Omental fat pad (tissue), 4 donors: ENCODE data around the gene GTF3A. TPM values are rescaled to one million over a fixed set of nuclear protein-coding genes. Genes with fewer than 3 reads are reported as not detected.

ENCODE experiments used
- ATAC-seq: fragments of 150-250 bp; one replicate; pipeline ENCODE4 v1.9.1; 2016; ENCODE audit warnings: mild to moderate bottlenecking, moderate library complexity; ENCODE audit not compliant: low FRiP score
- DNase-seq: peaks from one replicate; pipeline ENCODE4 v3.0.0-alpha.2; 2019; ENCODE audit warnings: low spot score
- small RNA-seq: library from RNA; depleted of rRNA; stranded (forward); fragments of <200 nt; gene quantifications from one replicate; pipeline ENCODE3, GENCODE V24; 2016
- total RNA-seq, 4 donors: library from RNA; depleted of rRNA; stranded (reverse); fragments of >200 nt; gene quantifications; one replicate each; pipeline ENCODE4 v1.1.0, GENCODE V29; 2016
- TF ChIP-seq, protein P1 (sequence below), 3 donors: fragments of 450-650 bp; IDR thresholded peaks; one replicate each; pipeline ENCODE4 v1.5.1; 2016 to 2017; ENCODE audit warnings: antibody characterized with exemption in 3 of 3, mild to moderate bottlenecking in 3 of 3, moderate library complexity in 2 of 3

GTF3A gene
- total RNA-seq, 4 donors from 2014 or later = 129 to 170 (median 147) TPM

DNA sequence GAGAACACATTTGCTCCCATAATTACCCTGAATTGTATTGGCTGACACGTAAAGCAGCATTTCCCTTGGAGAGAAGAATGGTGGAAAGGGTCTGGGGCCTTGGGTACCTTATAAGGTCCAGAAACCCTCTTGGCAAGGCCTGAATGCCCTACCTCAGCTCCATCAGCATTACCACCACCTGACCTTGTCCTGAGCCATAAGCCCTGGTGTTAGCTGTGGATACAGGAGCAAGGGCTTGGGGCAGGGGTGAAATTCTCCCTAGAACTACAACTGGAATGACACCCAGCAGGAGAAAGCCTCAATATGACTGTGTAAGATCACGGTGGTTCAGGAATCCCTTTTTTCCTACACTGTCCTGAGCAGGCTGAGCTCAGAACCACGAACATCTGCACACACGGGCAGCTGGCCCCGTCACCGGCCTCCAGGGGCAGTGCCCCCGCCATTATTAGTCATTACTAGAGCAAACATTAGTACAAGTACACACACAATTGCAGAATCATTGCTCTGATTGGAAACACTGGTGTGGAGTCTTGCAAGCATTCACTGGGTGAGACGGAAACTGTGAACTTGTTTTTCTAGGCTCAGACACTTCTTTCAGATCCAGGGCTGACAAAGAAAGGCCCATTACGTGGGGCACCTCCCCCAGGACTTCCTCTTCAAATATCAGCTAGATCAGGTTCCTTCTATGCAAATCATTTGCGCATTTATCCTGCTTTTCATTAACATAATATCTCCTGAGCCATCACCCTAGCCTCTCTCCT lies 52.7 kb downstream of the GTF3A start:
- TF ChIP-seq, protein P1, sequence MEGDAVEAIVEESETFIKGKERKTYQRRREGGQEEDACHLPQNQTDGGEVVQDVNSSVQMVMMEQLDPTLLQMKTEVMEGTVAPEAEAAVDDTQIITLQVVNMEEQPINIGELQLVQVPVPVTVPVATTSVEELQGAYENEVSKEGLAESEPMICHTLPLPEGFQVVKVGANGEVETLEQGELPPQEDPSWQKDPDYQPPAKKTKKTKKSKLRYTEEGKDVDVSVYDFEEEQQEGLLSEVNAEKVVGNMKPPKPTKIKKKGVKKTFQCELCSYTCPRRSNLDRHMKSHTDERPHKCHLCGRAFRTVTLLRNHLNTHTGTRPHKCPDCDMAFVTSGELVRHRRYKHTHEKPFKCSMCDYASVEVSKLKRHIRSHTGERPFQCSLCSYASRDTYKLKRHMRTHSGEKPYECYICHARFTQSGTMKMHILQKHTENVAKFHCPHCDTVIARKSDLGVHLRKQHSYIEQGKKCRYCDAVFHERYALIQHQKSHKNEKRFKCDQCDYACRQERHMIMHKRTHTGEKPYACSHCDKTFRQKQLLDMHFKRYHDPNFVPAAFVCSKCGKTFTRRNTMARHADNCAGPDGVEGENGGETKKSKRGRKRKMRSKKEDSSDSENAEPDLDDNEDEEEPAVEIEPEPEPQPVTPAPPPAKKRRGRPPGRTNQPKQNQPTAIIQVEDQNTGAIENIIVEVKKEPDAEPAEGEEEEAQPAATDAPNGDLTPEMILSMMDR (IDR thresholded peaks at IDR 0.05) = no peak
- no peak for DNase-seq
- no peak for ATAC-seq

GRCh38 chr13:27481766-27482165 lies 57.3 kb downstream of the GTF3A start:
- ATAC-seq = no peak
- DNase-seq = no peak
- TF ChIP-seq, protein P1 (IDR thresholded peaks at IDR 0.05) = no peak

GRCh38 chr13:27482983-27483382 lies 58.6 kb downstream of the GTF3A start:
- DNase-seq = no peak
- no peak for ATAC-seq
- TF ChIP-seq, protein P1 (IDR thresholded peaks at IDR 0.05) = no peak

GRCh38 chr13:27483421-27483820 lies 59.0 kb downstream of the GTF3A start:
- ATAC-seq (no peak), DNase-seq (no peak)
- TF ChIP-seq, protein P1 (IDR thresholded peaks at IDR 0.05) = no peak

Small RNA genes within 50 kb of the gene (small RNA-seq; reads per million reads assigned to genes)
- not detected for gene RNY1P1

Other genes with a start within 250 kb of the GTF3A start
- gene RPL21, start 173.1 kb upstream of the GTF3A start, total RNA-seq = 1,000 to 10,000 TPM in 2 of 4 donors, 100 to 1,000 TPM in 2; 701 to 1,078 (median 933) TPM
- 10 to 100 TPM; 32.6 to 50.9 (median 38.4) TPM for gene RASL11A, start 153.8 kb upstream of the GTF3A start, total RNA-seq
- gene MTIF3, start 25.9 kb downstream of the GTF3A start, total RNA-seq = 10 to 100 TPM; 48.5 to 81.7 (median 73.9) TPM
- 1 to 10 TPM; 5.0 to 6.6 (median 5.7) TPM for gene LNX2, start 195.9 kb downstream of the GTF3A start, total RNA-seq
- gene POLR1D, start 197.3 kb downstream of the GTF3A start, total RNA-seq = 100 to 1,000 TPM in 1 of 4 donors, 10 to 100 TPM in 3; 69.0 to 110 (median 75.5) TPM